ENCODE results near the gene AQP3. TPM values are rescaled to one million over a fixed set of nuclear protein-coding genes. Genes with fewer than 3 reads are reported as not detected.
"Not testable (repeated sequence)": the region's sequence is repeated elsewhere in the genome, so short reads cannot be mapped to it uniquely, and the experiment has no call there.

Gene AQP3
- total and polyA plus RNA-seq, 2 of the 8 experiments (the other 6 are each of a cell fraction or from before 2014, with no cell fraction given): 2.6 to 7.6 TPM

GRCh38 chr9:33493819-33494218, 46.4 kb upstream of the AQP3 start:
- WGBS, 2 experiments (ENCODE audit: extremely low coverage in 1 of 2, insufficient coverage in 1 of 2, insufficient read length in 1 of 2, insufficient replicate concordance in 2 of 2, low coverage in 1 of 2, low lambda C conversion rate in 2 of 2, missing lambda C conversion rate in 1 of 2): 92% methylated on average over 2 of the region's 2 CpGs; no CpG with 5 or more reads in 1 of the 2 experiments
- H3K9me3 ChIP-seq (ENCODE audit: insufficient read depth in 2 of 2, low read depth in 1 of 2, low read length in 1 of 2); FAIRE-seq; H4K5ac ChIP-seq (ENCODE audit: insufficient read length, low read depth, low read length); H2BK15ac ChIP-seq (ENCODE audit: low read length); H4K8ac ChIP-seq (ENCODE audit: extremely low read depth, insufficient read depth, low read length); H3K79me2 ChIP-seq (ENCODE audit: control insufficient read depth in 1 of 2, insufficient read depth in 2 of 2, low read length in 2 of 2); H3K23me2 ChIP-seq (ENCODE audit: low read depth, low read length); H3K9ac ChIP-seq (replicated peaks in 1 of 4; ENCODE audit: extremely low read depth in 1 of 4, low read depth in 3 of 4, low read length in 3 of 4); H3K4ac ChIP-seq (replicated peaks; ENCODE audit: insufficient read length, low read depth, low read length); DNase-seq (ENCODE audit: low read depth in 1 of 2, low spot score in 2 of 2); H3K27ac ChIP-seq (ENCODE audit: low read depth, low read length); H3K4me3 ChIP-seq (ENCODE audit: extremely low read depth in 1 of 4, insufficient read depth in 2 of 4, low read depth in 3 of 4, low read length in 4 of 4); H3K14ac ChIP-seq (ENCODE audit: insufficient read length); H3K36me3 ChIP-seq (ENCODE audit: control insufficient read depth in 2 of 4, insufficient read depth in 4 of 4, low read length in 3 of 4); H4K91ac ChIP-seq (replicated peaks; ENCODE audit: insufficient read length, low read length); H2BK20ac ChIP-seq (ENCODE audit: low read length); H3K4me2 ChIP-seq (ENCODE audit: insufficient read depth in 1 of 2, low read depth in 2 of 2, low read length in 2 of 2); H4K20me1 ChIP-seq (replicated peaks in 1 of 2; ENCODE audit: control insufficient read depth in 1 of 2, insufficient read depth in 2 of 2, low read length in 2 of 2); H3K18ac ChIP-seq (ENCODE audit: extremely low read depth, low read length); H3K27me3 ChIP-seq (replicated peaks in 1 of 4; ENCODE audit: control insufficient read depth in 3 of 4, extremely low read depth in 1 of 4, insufficient read depth in 3 of 4, low read length in 3 of 4); H2BK120ac ChIP-seq (replicated peaks; ENCODE audit: low read depth, low read length); POLR2A ChIA-PET (ENCODE audit: partially characterized antibody); H3K23ac ChIP-seq (ENCODE audit: insufficient read length); H3K4me1 ChIP-seq (replicated peaks in 1 of 4; ENCODE audit: control insufficient read depth in 3 of 4, insufficient read depth in 4 of 4, low read length in 3 of 4); H3K56ac ChIP-seq (replicated peaks; ENCODE audit: insufficient read length, low read depth, low read length); H2AK5ac ChIP-seq (ENCODE audit: low read depth, low read length); H2AFZ ChIP-seq (ENCODE audit: low read length); H3K79me1 ChIP-seq (ENCODE audit: low read depth, low read length); H2BK5ac ChIP-seq (ENCODE audit: low read depth, low read length); H2BK12ac ChIP-seq (ENCODE audit: low read depth, low read length): not testable (repeated sequence)
- CTCF ChIA-PET (ENCODE audit: partially characterized antibody): interaction anchor here (0.9 to 1.4 kb wide), 3 partner anchors 13 to 27 kb away, joined by 3 read pairs; no protein-coding TSS in a partner anchor
